Endothelial cell of umbilical vein (primary cell): ENCODE measurements around the gene ADARB2. TPM values are rescaled to one million over a fixed set of nuclear protein-coding genes. Genes with fewer than 3 reads are reported as not detected.

Experiments used
- BruUV-seq: library from RNA; stranded (reverse); fragments of 400-500 nt; replicated peaks from 2 replicates; lab custom pipeline; 2021; lab: Mats Ljungman, UMichigan
- CTCF ChIA-PET: fragments of 300-600, 350-600 bp; sonication (Branson Sonifier 250); formaldehyde crosslinking; loops from one replicate; lab custom pipeline; 2021; ENCODE audit warnings: antibody characterized with exemption, inconsistent platforms; lab: Charles Lee
- POLR2A ChIA-PET: fragments of 300-600, 350-600 bp; sonication (Branson Sonifier 250); formaldehyde crosslinking; loops from one replicate; lab custom pipeline; 2021; ENCODE audit warnings: antibody characterized with exemption, inconsistent platforms; lab: Charles Lee
- DNase-seq: peaks from one replicate; pipeline ENCODE4 v3.0.0-alpha.2; 2011; ENCODE audit warnings: low read depth, low spot score
- FAIRE-seq: peaks from 2 replicates; lab custom pipeline; 2011; peaks lifted over from hg19 to GRCh38; lab: Jason Lieb, UNC
- H2AFZ ChIP-seq: 2 replicates; pipeline ENCODE4 v1.6.0; 2012; ENCODE audit warnings: low read depth, low read length, control low read depth, inconsistent platforms
- H3K27ac ChIP-seq: 2 replicates; pipeline ENCODE4 v1.5.1; 2011; ENCODE audit warnings: low read depth, mild to moderate bottlenecking, control low read depth, low read length, moderate library complexity; ENCODE audit not compliant: insufficient read depth
- H3K27me3 ChIP-seq, 2 experiments: 2 replicates each; pipeline versions ENCODE4 v1.6.0 to v1.6.1; 2011; ENCODE audit warnings: low read length in 2 of 2, mixed read lengths in 1 of 2; ENCODE audit not compliant: control insufficient read depth in 2 of 2, insufficient read depth in 2 of 2
- H3K36me3 ChIP-seq, 2 experiments: 2 replicates in 1 of 2; 3 replicates in 1 of 2; pipeline ENCODE4 v1.5.1; 2011; ENCODE audit warnings: low read length in 2 of 2, mild to moderate bottlenecking in 1 of 2, moderate library complexity in 1 of 2; ENCODE audit not compliant: control insufficient read depth in 2 of 2, insufficient read depth in 2 of 2; ENCODE audit errors: extremely low read depth in 1 of 2
- H3K4me1 ChIP-seq: 3 replicates; pipeline ENCODE4 v1.5.1; 2011; ENCODE audit warnings: mild to moderate bottlenecking, low read length; ENCODE audit not compliant: control insufficient read depth, insufficient read depth; ENCODE audit errors: extremely low read depth
- H3K4me2 ChIP-seq: 2 replicates; pipeline ENCODE4 v1.6.1; 2011; ENCODE audit warnings: low read length, control low read depth, mixed read lengths; ENCODE audit not compliant: insufficient read depth
- H3K4me3 ChIP-seq, 3 experiments: fragments of 200-600 bp in 1 of 3; sonication (generic), shearing (Covaris generic) in 1 of 3; replicated peaks in 1 of 3; 2 replicates each; pipeline ENCODE4 v1.5.1; 2011 to 2016; ENCODE audit warnings: control low read depth in 3 of 3, low read length in 3 of 3, mild to moderate bottlenecking in 2 of 3, inconsistent platforms in 1 of 3, low read depth in 1 of 3, moderate library complexity in 1 of 3; ENCODE audit not compliant: insufficient read depth in 1 of 3
- H3K79me2 ChIP-seq: 2 replicates; pipeline ENCODE4 v1.6.0; 2012; ENCODE audit warnings: low read length, inconsistent platforms; ENCODE audit not compliant: control insufficient read depth, insufficient read depth
- H3K9ac ChIP-seq: replicated peaks from 2 replicates; pipeline ENCODE3; 2011; ENCODE audit warnings: low read length, control low read depth; ENCODE audit not compliant: insufficient read depth; ENCODE audit errors: extremely low read depth
- H3K9me1 ChIP-seq: replicated peaks from 3 replicates; pipeline ENCODE4 v1.6.0; 2011; ENCODE audit warnings: mild to moderate bottlenecking, low read length; ENCODE audit not compliant: control insufficient read depth, insufficient read depth; ENCODE audit errors: extremely low read depth
- H3K9me3 ChIP-seq: replicated peaks from 2 replicates; pipeline ENCODE4 v1.5.1; 2012; ENCODE audit warnings: low read length, inconsistent platforms; ENCODE audit not compliant: control insufficient read depth, insufficient read depth
- H4K20me1 ChIP-seq: replicated peaks from 2 replicates; pipeline ENCODE3; 2011; ENCODE audit warnings: mild to moderate bottlenecking, low read length; ENCODE audit not compliant: control insufficient read depth, insufficient read depth; ENCODE audit errors: extremely low read depth
- CTCF ChIP-seq, 2 donors: IDR thresholded peaks; 1 replicate in 1 of 2; 2 replicates in 1 of 2; pipeline ENCODE4 v1.5.1; 2011; ENCODE audit warnings: low read length in 2 of 2, mild to moderate bottlenecking in 2 of 2, moderate library complexity in 2 of 2, control low read depth in 1 of 2, inconsistent platforms in 1 of 2, low read depth in 1 of 2; ENCODE audit not compliant: insufficient read depth in 1 of 2; ENCODE audit errors: extremely low read depth in 1 of 2
- EZH2 ChIP-seq: IDR thresholded peaks from 2 replicates; pipeline ENCODE4 v1.6.1; 2012; ENCODE audit warnings: borderline replicate concordance, low read depth, mild to moderate bottlenecking, moderate library complexity, low read length, inconsistent platforms; ENCODE audit not compliant: severe bottlenecking
- FOS ChIP-seq: IDR thresholded peaks from 2 replicates; pipeline ENCODE4 v1.6.1; 2011; ENCODE audit warnings: mild to moderate bottlenecking, low read length, moderate library complexity, borderline replicate concordance; ENCODE audit not compliant: insufficient read depth
- GATA2 ChIP-seq: IDR thresholded peaks from 2 replicates; pipeline ENCODE4 v1.7.0; 2011; ENCODE audit warnings: low read depth, mild to moderate bottlenecking, moderate library complexity, mixed read lengths, low read length; ENCODE audit not compliant: insufficient read length, insufficient read depth
- JUN ChIP-seq: IDR thresholded peaks from 2 replicates; pipeline ENCODE4 v1.6.1; 2011; ENCODE audit warnings: borderline replicate concordance, low read depth; ENCODE audit not compliant: insufficient read length, insufficient read depth
- MAX ChIP-seq: IDR thresholded peaks from 2 replicates; pipeline ENCODE4 v1.6.1; 2011; ENCODE audit not compliant: insufficient read depth, insufficient read length
- MYC ChIP-seq: IDR thresholded peaks from one replicate; pipeline ENCODE4 v1.6.1; 2011; ENCODE audit warnings: mild to moderate bottlenecking, low read depth, low read length
- POLR2A ChIP-seq: IDR thresholded peaks from 2 replicates; pipeline ENCODE4 v1.6.1; 2012; ENCODE audit warnings: low read depth, mild to moderate bottlenecking, control low read depth, low read length
- POLR2AphosphoS5 ChIP-seq: IDR thresholded peaks from 2 replicates; pipeline ENCODE4 v1.6.1; 2012; ENCODE audit warnings: low read depth, mild to moderate bottlenecking, control low read depth, low read length, moderate library complexity; ENCODE audit not compliant: insufficient read depth
- dilution Hi-C: fragments of 300-500 bp; cut with MboI; formaldehyde crosslinking; loops from one replicate; pipeline ENCODE4 v1.15.0; 2019; ENCODE audit warnings: low sequenced_read_pairs; ENCODE audit not compliant: extremely low pct_ligation_motif_present
- intact Hi-C: fragments of 100-400 bp; cut with micrococcal nuclease; formaldehyde crosslinking; loops from one replicate; pipeline ENCODE4 v1.10.0; 2022
- polyA plus RNA-seq, 4 experiments: library from polyadenylated mRNA; depleted of rRNA in 3 of 4; stranded (reverse) in 3 of 4; unstranded in 1 of 4; fragments of >200 nt; gene quantifications; 2 replicates each; pipeline versions ENCODE4 v1.2.1 to v1.2.3, GENCODE V29; 2011 to 2012; ENCODE audit warnings: missing spikeins in 1 of 4
- total RNA-seq: library from RNA; stranded (reverse); gene quantifications from 2 replicates; pipeline ENCODE4 v1.2.3, GENCODE V29; 2021

Gene ADARB2
- total and polyA plus RNA-seq, 2 donors (not counting 3 experiments of a cell fraction or from before 2014, with no cell fraction given) = not detected

- intact Hi-C loops (no loop called here), dilution Hi-C loops (no loop called here)
- Histone ChIP-seq H3K79me2 (no peaks in the 10 kb centered on the region), H3K9ac (no peak overlapping the region), H3K9me1 (no peaks in the 10 kb centered on the region), H4K20me1 (no peaks in the 10 kb centered on the region), H3K9me3 (no peaks in the 10 kb centered on the region), H2AFZ (no peak overlapping the region), H3K4me1 (no peaks in the 10 kb centered on the region), H3K27ac (no peak overlapping the region), H3K4me2 (no peak overlapping the region), H3K36me3 (no peaks in the 10 kb centered on the region), H3K4me3 (no peak overlapping the region), H3K27me3 (no peaks in the 10 kb centered on the region)
- no peak for DNase-seq
- POLR2A ChIA-PET = no interaction called here
- no peak for FAIRE-seq
- CTCF ChIA-PET = no interaction called here
- TF ChIP-seq MYC (no peak), JUN (no peak), MAX (no peak), GATA2 (no peak), CTCF (IDR thresholded peaks at IDR 0.05; ENCODE audit: extremely low read depth in 1 of 2, insufficient read depth in 1 of 2, low read depth in 1 of 2, low read length in 2 of 2) (no peak), POLR2A (no peak), EZH2 (no peak), FOS (no peak), POLR2AphosphoS5 (no peak)
- BruUV-seq = no TSS peak
Measured at GRCh38 chr10:1152386-1153250, 584.7 kb downstream of the ADARB2 start.
